HFF-Myc (cell line): ENCODE results near the gene PRKCB.

Experiments
- DNase-seq: peaks from one replicate; pipeline ENCODE4 v3.0.0-alpha.2; 2011; ENCODE audit warnings: low read depth; ENCODE audit errors: extremely low read depth
- H3K4me3 ChIP-seq: replicated peaks from 2 replicates; pipeline ENCODE4 v1.5.1; 2011; ENCODE audit warnings: low read depth, mild to moderate bottlenecking, control low read depth, low read length
- CTCF ChIP-seq: IDR thresholded peaks from 2 replicates; pipeline ENCODE4 v1.5.1; 2012; ENCODE audit warnings: mild to moderate bottlenecking, low read depth, low read length, control low read depth; ENCODE audit errors: missing control alignments

PRKCB gene

DNA sequence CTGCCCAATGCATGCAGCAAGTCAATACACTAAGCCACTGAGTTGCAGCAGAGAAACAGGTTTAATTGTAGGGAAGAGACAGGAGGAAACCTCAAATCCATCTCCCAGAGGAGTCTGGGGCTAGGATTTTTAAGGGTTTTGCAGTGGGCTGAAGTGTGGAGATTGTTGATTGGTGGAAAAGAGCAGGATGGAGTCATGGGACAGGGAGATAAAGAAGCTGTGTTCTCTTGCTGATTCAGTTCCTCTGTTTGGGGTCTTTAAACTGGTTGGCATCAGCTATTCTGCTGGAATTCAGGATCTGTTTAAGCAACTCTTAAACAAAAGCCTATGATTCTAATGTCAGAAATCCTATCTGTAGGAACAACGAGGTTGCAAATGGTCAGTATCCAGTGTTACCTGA lies 239.5 kb downstream of the PRKCB start:
- no peak overlapping the region for H3K4me3 ChIP-seq
- TF ChIP-seq CTCF = no peak
- no peak for DNase-seq

- TF ChIP-seq CTCF = no peak
- no peak for DNase-seq
- H3K4me3 ChIP-seq = no peak overlapping the region
These were observed 240.3 kb downstream of the PRKCB start for GRCh38 chr16:24075931-24076716.

DNA sequence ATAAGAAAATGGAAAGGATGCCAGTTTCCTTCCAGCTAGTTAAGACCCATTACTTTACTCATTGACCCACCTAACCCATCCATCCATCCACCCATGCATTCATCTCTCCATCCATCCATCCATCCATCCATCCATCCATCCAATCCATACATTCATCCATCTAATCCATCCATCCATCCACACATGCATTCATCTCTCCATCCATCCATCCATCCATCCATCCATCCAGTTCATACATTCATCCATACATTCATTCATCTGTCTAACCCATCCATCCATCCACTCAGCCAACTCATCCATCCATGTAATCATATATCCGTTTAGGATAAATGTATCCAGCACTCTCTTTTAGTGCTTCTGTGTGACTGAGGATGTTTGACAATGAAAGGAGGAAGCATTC lies 241.5 kb downstream of the PRKCB start:
- no peak for TF ChIP-seq CTCF
- no peak overlapping the region for H3K4me3 ChIP-seq
- DNase-seq = no peak

GRCh38 chr16:24077966-24078365 lies 242.2 kb downstream of the PRKCB start:
- H3K4me3 ChIP-seq = no peak overlapping the region
- DNase-seq = no peak
- TF ChIP-seq CTCF = no peak

- DNase-seq = no peak
- H3K4me3 ChIP-seq = no peak overlapping the region
- no peak for TF ChIP-seq CTCF
These were observed 249.9 kb downstream of the PRKCB start for GRCh38 chr16:24085666-24086065.

DNA sequence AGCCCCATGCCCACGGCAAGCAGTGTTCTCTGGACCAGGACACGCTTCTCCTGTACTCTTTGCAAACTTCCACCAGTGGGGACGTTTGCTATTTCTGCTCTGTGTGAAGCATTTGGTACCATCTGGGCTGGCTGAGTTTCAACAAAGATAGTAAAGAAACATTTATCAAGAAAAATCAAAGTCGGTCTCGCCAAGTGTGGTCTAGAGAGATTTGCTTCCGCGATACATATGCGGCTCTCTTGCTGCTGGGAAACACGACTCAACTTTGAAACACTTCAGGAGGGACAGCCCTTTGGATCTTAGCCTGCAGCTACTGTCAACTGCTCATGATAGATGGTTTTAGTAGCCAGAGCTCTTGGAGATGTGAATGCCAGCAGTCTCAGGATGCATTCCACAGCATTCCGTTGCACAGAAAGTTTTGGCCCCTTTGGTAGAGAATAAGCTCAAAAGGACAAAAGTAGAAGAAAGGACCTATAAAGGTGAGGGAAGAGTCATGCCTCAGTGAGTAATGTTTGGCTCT lies 252.2 kb downstream of the PRKCB start:
- no peak for TF ChIP-seq CTCF
- H3K4me3 ChIP-seq = no peak overlapping the region
- no peak for DNase-seq
